CD14-positive monocyte (primary cell): Measurements from ENCODE around the gene FBXW11. TPM values are rescaled to one million over a fixed set of nuclear protein-coding genes. Genes with fewer than 3 reads are reported as not detected.
"Not testable (repeated sequence)": the region's sequence is repeated elsewhere in the genome, so short reads cannot be mapped to it uniquely, and the experiment has no call there.

Experiments used
- DNase-seq, 3 donors: peaks; one replicate each; pipeline ENCODE4 v3.0.0-alpha.2; 2011 to 2022
- H2AFZ ChIP-seq: 2 replicates; pipeline ENCODE4 v1.6.0; 2012; ENCODE audit warnings: mild to moderate bottlenecking, low read depth, low read length, inconsistent platforms; ENCODE audit not compliant: insufficient read depth, poor library complexity, severe bottlenecking
- H3K27ac ChIP-seq, 2 donors: 1 replicate in 1 of 2; 2 replicates in 1 of 2; pipeline ENCODE4 v1.5.1; 2012 to 2013; ENCODE audit warnings: low read length in 2 of 2, control low read depth in 1 of 2, inconsistent platforms in 1 of 2, low read depth in 1 of 2, mild to moderate bottlenecking in 1 of 2
- H3K27me3 ChIP-seq, 2 donors: one replicate each; pipeline versions ENCODE4 v1.6.0 to v1.6.1; 2011 to 2013; ENCODE audit warnings: low read length in 2 of 2; ENCODE audit not compliant: control insufficient read depth in 2 of 2, insufficient read depth in 2 of 2
- H3K36me3 ChIP-seq, 2 donors: replicated peaks in 1 of 2; 1 replicate in 1 of 2; 2 replicates in 1 of 2; pipeline versions ENCODE4 v1.5.1 to v1.6.1; 2012 to 2013; ENCODE audit warnings: low read length in 2 of 2, control low read depth in 1 of 2, inconsistent platforms in 1 of 2, mild to moderate bottlenecking in 1 of 2; ENCODE audit not compliant: insufficient read depth in 2 of 2, control insufficient read depth in 1 of 2
- H3K4me1 ChIP-seq, 2 donors: 1 replicate in 1 of 2; 2 replicates in 1 of 2; pipeline versions ENCODE4 v1.5.1 to v1.6.1; 2012 to 2013; ENCODE audit warnings: low read length in 2 of 2, control low read depth in 1 of 2, inconsistent platforms in 1 of 2, mild to moderate bottlenecking in 1 of 2, moderate library complexity in 1 of 2; ENCODE audit not compliant: insufficient read depth in 2 of 2, control insufficient read depth in 1 of 2
- H3K4me2 ChIP-seq: replicated peaks from 2 replicates; pipeline ENCODE3; 2012; ENCODE audit warnings: low read length, moderate library complexity, mild to moderate bottlenecking; ENCODE audit not compliant: poor library complexity, severe bottlenecking; ENCODE audit errors: extremely low read depth
- H3K4me3 ChIP-seq, 3 experiments: fragments of 200-600 bp in 1 of 3; sonication (generic) in 1 of 3; replicated peaks in 1 of 3; 1 replicate in 2 of 3; 2 replicates in 1 of 3; pipeline ENCODE4 v1.5.1; 2011 to 2013; ENCODE audit warnings: low read length in 3 of 3, mild to moderate bottlenecking in 3 of 3, control low read depth in 2 of 3, low read depth in 2 of 3, inconsistent platforms in 1 of 3, moderate library complexity in 1 of 3
- H3K79me2 ChIP-seq: 2 replicates; pipeline ENCODE4 v1.6.0; 2012; ENCODE audit warnings: mild to moderate bottlenecking, control low read depth, inconsistent platforms, low read length, moderate library complexity; ENCODE audit not compliant: insufficient read depth
- H3K9ac ChIP-seq: 2 replicates; pipeline ENCODE4 v1.6.0; 2017; ENCODE audit warnings: low read length, mild to moderate bottlenecking; ENCODE audit not compliant: insufficient read depth, poor library complexity, severe bottlenecking
- H3K9me3 ChIP-seq, 2 donors: replicated peaks in 1 of 2; 1 replicate in 1 of 2; 2 replicates in 1 of 2; pipeline versions ENCODE4 v1.5.1 to v1.6.1; 2012 to 2013; ENCODE audit warnings: low read length in 2 of 2, control low read depth in 1 of 2; ENCODE audit not compliant: control insufficient read depth in 1 of 2, insufficient read depth in 1 of 2
- H4K20me1 ChIP-seq: 2 replicates; pipeline ENCODE4 v1.6.0; 2012; ENCODE audit warnings: mild to moderate bottlenecking, low read length, control low read depth, moderate library complexity; ENCODE audit not compliant: insufficient read depth
- H3K27ac Mint-ChIP-seq, 7 donors: one replicate each; pipeline ENCODE4 v1.8.0; 2020; ENCODE audit warnings: mild to moderate bottlenecking in 7 of 7, mixed read lengths in 7 of 7, moderate library complexity in 6 of 7, inconsistent platforms in 2 of 7
- H3K27me3 Mint-ChIP-seq, 3 donors: one replicate each; pipeline ENCODE4 v1.8.0; 2021 to 2022; ENCODE audit warnings: low read depth in 3 of 3, mild to moderate bottlenecking in 3 of 3, mixed read lengths in 3 of 3, moderate library complexity in 3 of 3, inconsistent platforms in 1 of 3
- H3K36me3 Mint-ChIP-seq, 2 donors: one replicate each; pipeline ENCODE4 v1.8.0; 2020; ENCODE audit warnings: mixed read lengths in 2 of 2, inconsistent platforms in 1 of 2, mild to moderate bottlenecking in 1 of 2
- H3K4me1 Mint-ChIP-seq: one replicate; pipeline ENCODE4 v1.8.0; 2020; ENCODE audit warnings: mild to moderate bottlenecking, mixed read lengths
- H3K4me3 Mint-ChIP-seq, 2 donors: one replicate each; pipeline ENCODE4 v1.8.0; 2020; ENCODE audit warnings: mild to moderate bottlenecking in 2 of 2, mixed read lengths in 2 of 2, moderate library complexity in 1 of 2
- H3K9me3 Mint-ChIP-seq, 7 donors: one replicate each; pipeline ENCODE4 v1.8.0; 2020 to 2022; ENCODE audit warnings: mixed read lengths in 7 of 7, mild to moderate bottlenecking in 6 of 7, moderate library complexity in 6 of 7, inconsistent platforms in 2 of 7
- WGBS: methylation state at CpG from one replicate; pipeline ENCODE4 v1.1.5; 2013; ENCODE audit warnings: missing lambda C conversion rate; ENCODE audit not compliant: insufficient coverage; 5-methylcytosine and 5-hydroxymethylcytosine counted together
- intact Hi-C, 2 donors: fragments of 100-400 bp; cut with micrococcal nuclease; formaldehyde crosslinking; loops; one replicate each; pipeline versions ENCODE4 v1.15.0 to v1.15.1; 2023
- polyA plus RNA-seq, 3 donors: library from polyadenylated mRNA; depleted of rRNA in 1 of 3; unstranded in 2 of 3; stranded (reverse) in 1 of 3; fragments of 300-500 nt in 2 of 3; fragments of >200 nt in 1 of 3; fragmentation: Illumina TruSeq in 2 of 3; gene quantifications; 1 replicate in 2 of 3; 2 replicates in 1 of 3; pipeline ENCODE4 v1.2.3, GENCODE V29; 2012 to 2021
- TF ChIP-seq, protein P1 (sequence below): fragments of 200-600 bp; IDR thresholded peaks from one replicate; pipeline ENCODE4 v1.8.0; 2022; ENCODE audit warnings: antibody characterized with exemption, mild to moderate bottlenecking

The FBXW11 gene
- polyA plus RNA-seq, 3 donors = 15.0 to 24.5 (median 18.2) TPM

DNA sequence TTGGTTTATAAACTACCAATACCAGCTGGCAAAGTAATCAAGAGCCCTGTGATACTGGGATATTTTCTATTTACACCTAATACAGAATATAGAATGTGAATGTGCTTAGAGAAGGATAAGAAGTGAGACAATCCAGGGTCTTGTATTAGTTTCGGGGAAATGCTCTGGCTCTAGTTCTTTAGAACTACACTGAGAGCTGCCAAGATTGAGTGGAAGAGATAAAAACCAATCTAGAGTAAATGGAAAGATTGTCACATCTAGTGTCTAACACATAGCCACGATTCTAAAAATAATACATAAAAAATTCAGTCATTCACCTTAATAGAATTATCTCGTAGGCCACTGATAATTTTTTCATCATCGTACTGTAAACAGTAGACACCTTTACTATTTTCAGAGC, 115.3 kb downstream of the FBXW11 start:
- no peaks in the 10 kb centered on the region for H3K9me3 Mint-ChIP-seq
- intact Hi-C loops = no loop called here
- Histone ChIP-seq H3K9me3 (no peaks in the 10 kb centered on the region), H2AFZ (no peak overlapping the region), H4K20me1 (no peaks in the 10 kb centered on the region), H3K27ac (no peak overlapping the region), H3K79me2 (no peaks in the 10 kb centered on the region), H3K4me3 (no peak overlapping the region), H3K27me3 (no peaks in the 10 kb centered on the region), H3K9ac (no peak overlapping the region), H3K4me1 (no peaks in the 10 kb centered on the region), H3K36me3 (peaks cover 26 to 81% of the 10 kb centered on the region in 2 donors), H3K4me2 (no peak overlapping the region)
- H3K27me3 Mint-ChIP-seq = no peaks in the 10 kb centered on the region
- H3K4me1 Mint-ChIP-seq = no peaks in the 10 kb centered on the region
- WGBS = no CpG with 5 or more reads among the region's 4 CpGs
- H3K36me3 Mint-ChIP-seq = peaks cover 54 to 60% of the 10 kb centered on the region in 2 donors
- no peak overlapping the region for H3K4me3 Mint-ChIP-seq
- H3K27ac Mint-ChIP-seq = no peak overlapping the region
- no peak for DNase-seq
- TF ChIP-seq, protein P1, sequence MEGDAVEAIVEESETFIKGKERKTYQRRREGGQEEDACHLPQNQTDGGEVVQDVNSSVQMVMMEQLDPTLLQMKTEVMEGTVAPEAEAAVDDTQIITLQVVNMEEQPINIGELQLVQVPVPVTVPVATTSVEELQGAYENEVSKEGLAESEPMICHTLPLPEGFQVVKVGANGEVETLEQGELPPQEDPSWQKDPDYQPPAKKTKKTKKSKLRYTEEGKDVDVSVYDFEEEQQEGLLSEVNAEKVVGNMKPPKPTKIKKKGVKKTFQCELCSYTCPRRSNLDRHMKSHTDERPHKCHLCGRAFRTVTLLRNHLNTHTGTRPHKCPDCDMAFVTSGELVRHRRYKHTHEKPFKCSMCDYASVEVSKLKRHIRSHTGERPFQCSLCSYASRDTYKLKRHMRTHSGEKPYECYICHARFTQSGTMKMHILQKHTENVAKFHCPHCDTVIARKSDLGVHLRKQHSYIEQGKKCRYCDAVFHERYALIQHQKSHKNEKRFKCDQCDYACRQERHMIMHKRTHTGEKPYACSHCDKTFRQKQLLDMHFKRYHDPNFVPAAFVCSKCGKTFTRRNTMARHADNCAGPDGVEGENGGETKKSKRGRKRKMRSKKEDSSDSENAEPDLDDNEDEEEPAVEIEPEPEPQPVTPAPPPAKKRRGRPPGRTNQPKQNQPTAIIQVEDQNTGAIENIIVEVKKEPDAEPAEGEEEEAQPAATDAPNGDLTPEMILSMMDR = no peak

DNA sequence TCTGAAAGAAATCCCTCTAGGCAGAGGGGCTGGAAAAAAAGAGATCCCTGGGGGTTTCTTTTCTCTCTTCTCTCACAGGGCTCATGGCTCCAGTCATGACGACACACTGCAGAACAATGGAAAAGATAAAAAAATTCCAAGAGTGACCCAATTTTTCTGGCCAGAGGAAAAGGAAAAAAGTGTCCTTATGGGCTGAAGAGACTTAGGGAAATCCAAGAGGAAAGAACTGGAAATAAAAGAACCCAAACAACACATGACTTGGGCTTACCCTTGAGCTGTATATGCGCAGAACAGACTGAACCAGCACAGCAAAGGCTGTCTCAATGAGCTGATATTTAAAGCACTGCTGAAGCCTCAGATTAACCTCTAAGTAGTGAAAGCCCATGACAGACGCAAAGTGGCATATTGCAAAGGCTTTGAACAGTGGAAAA, 118.4 kb downstream of the FBXW11 start:
- Histone ChIP-seq H3K27ac (no peak overlapping the region), H3K27me3 (no peaks in the 10 kb centered on the region), H4K20me1 (no peaks in the 10 kb centered on the region), H3K4me2 (no peak overlapping the region), H3K9me3 (no peaks in the 10 kb centered on the region), H3K9ac (no peak overlapping the region), H2AFZ (no peak overlapping the region), H3K4me1 (no peaks in the 10 kb centered on the region), H3K4me3 (no peak overlapping the region), H3K79me2 (no peaks in the 10 kb centered on the region), H3K36me3 (peaks cover 28 to 78% of the 10 kb centered on the region in 2 donors)
- TF ChIP-seq, protein P1 = no peak
- DNase-seq = no peak
- H3K27ac Mint-ChIP-seq = no peak overlapping the region
- peaks cover 64 to 69% of the 10 kb centered on the region in 2 donors for H3K36me3 Mint-ChIP-seq
- no peaks in the 10 kb centered on the region for H3K27me3 Mint-ChIP-seq
- WGBS = 100% methylated on average over 2 of the region's 3 CpGs
- intact Hi-C loops = no loop called here
- H3K4me3 Mint-ChIP-seq = no peak overlapping the region
- peaks cover 0 to 2% (median 0%) of the 10 kb centered on the region in 7 donors for H3K9me3 Mint-ChIP-seq
- no peaks in the 10 kb centered on the region for H3K4me1 Mint-ChIP-seq

DNA sequence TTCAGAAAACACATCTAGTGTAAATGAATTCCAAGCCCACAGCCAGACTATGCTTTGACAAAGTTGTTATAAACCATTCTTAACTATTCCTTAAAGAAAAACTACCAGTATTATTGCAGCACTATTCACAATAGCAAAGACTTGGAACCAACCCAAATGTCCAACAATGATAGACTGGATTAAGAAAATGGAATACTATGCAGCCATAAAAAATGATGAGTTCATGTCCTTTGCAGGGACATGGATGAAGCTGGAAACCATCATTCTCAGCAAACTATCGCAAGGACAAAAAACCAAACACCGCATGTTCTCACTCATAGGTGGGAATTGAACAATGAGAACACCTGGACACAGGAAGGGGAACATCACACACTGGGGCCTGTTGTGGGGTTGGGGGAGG, 120.4 kb downstream of the FBXW11 start:
- no CpG with 5 or more reads among the region's 2 CpGs for WGBS
- H3K27ac Mint-ChIP-seq, H3K79me2 ChIP-seq, H3K4me1 ChIP-seq, H3K27ac ChIP-seq, DNase-seq, intact Hi-C loops, H3K9me3 ChIP-seq, H2AFZ ChIP-seq, H4K20me1 ChIP-seq, H3K4me3 Mint-ChIP-seq, H3K27me3 Mint-ChIP-seq, H3K4me3 ChIP-seq, H3K4me1 Mint-ChIP-seq, H3K27me3 ChIP-seq, H3K9me3 Mint-ChIP-seq, H3K4me2 ChIP-seq, H3K9ac ChIP-seq: not testable (repeated sequence)
- H3K36me3 Mint-ChIP-seq = peaks cover 61 to 66% of the 10 kb centered on the region in 2 donors
- H3K36me3 ChIP-seq = peaks cover 16 to 69% of the 10 kb centered on the region in 2 donors
